ENCODE measurements around the gene GALNT2.

Gene GALNT2

DNA sequence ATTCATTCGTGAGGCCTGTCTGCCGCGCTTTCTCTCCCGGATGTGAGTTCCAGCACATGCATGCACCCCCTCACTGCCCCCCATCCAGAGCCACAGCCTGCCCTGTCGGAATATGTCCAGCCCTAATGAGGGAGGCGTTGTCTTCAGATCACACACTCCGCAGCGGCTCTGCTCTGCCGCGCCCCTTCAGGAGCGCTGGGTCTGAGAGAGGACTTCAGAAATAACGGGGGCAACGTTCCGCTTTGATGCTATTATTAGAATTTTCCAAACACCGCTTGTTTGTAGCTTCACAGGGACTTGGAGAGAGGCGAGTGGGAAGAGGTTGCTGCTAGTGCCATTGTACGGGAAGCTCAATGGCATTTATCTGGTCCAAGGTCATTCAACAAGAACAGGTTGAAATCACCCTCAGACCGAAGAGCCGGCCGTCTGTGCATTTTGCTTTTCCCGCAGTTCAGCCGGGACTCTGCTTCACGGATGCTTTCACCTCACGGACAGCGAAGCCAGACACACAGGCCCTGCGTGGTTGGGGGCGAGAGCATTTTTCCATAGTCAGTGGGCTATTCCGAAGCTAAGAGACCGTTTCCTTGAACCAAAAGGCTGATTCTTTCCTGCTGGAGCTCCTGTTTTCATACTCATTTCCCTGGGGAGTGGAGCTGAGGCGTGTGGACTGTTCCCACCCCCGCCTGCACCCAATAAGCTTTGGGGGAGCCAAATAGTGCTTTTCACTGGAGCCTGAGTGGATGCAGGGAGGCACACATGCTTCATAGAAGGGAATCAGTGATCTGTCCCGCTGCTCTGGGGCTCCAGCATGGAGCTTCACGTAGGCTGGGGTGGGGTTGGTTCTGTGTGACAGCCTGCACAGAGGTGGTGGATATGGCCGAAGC, 69.7 kb downstream of the GALNT2 start:
- DNase-seq = no peak

DNA sequence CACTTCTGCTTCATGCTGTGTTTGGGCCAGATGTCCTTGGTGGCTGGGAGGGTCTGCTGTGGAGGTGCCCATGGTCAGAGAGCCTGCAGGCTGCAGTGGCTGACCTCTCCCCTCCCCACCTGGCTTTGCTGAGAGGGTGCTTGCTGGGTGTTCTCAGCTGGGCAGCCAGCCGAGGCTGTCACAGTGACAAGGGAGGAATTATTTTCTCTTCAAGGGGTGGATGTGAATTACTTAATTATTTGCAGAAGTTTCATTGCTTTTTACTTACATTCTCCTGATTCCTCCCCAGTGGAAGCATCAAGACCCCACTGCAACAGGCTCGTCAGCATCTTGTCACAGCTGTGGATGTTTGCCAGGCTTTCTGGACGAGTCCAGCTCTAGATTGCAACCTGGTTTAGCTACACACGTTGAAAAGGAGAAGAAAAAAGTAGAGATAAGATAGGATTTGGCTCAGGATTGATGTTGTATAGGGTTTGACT, 70.3 kb downstream of the GALNT2 start:
- no peak for DNase-seq

DNA sequence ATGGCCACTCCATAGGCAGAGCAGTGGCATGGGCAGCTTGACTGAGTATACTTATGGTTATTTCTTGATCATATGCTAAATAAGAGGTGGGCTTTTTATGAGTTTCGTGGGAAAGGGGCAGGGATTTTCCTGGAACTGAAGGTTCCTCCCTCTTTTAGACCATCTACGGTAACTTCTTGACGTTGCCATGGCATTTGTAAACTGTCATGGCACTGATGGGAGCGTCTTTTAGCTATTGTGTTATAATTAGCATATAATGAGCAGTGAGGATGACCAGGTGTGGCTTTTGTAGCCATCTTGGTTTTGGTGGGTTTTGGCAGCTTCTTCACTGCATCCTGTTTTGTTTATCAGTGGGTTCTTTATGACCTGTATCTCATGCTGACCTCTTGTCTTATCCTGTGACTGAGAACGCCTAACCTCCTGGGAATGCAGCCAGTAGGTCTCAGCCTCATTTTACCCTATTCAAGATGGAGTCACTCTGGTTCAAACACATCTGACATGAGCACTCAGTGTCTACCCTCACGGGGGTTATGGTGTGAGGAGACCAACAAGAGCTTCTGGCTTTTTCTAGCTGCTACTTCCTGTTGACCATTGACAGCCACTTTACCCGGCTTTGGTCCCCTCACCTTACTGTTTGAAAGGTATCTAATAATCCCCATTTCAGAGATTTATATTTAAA, 71.7 kb downstream of the GALNT2 start:
- DNase-seq = no peak

DNA sequence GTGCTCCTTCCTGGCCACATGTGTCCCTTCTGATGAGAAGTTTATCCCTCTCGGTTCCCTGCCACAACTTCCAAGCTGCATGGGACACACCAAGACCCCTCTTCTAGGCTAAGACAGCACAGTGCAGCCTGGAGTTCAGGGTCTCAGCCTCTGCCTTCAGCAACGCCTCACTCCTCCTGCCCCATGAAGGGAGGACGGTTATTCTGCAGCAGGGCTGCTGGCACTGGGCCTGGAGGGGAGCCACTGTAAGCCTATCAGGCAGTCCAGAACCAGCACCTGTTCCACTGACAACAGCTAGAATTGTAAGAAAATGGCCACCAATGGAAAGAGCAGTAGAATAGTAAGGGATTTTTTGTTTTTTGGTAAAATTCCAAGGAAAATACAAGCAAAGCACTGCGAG, 72.3 kb downstream of the GALNT2 start:
- no peak for DNase-seq

DNA sequence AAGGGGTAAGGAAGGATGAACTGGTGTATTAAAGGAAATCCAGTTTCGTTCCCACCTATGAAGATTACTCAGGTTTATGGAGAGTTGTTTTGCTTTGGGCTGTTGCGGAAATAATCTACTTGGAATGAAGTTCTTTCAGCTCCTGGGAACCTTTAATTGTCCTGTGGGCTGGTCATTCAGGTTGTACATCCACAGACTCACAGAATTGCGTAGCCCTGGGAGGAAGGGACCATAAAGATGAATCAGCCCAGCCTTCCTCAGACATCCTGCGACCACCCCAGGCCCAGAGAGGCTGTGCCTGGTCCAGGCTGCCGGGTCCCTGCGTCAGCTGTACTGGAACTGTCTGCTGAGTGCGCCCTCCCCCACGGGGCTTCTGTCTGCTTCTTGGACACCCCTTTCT, 72.7 kb downstream of the GALNT2 start:
- no peak for DNase-seq

DNA sequence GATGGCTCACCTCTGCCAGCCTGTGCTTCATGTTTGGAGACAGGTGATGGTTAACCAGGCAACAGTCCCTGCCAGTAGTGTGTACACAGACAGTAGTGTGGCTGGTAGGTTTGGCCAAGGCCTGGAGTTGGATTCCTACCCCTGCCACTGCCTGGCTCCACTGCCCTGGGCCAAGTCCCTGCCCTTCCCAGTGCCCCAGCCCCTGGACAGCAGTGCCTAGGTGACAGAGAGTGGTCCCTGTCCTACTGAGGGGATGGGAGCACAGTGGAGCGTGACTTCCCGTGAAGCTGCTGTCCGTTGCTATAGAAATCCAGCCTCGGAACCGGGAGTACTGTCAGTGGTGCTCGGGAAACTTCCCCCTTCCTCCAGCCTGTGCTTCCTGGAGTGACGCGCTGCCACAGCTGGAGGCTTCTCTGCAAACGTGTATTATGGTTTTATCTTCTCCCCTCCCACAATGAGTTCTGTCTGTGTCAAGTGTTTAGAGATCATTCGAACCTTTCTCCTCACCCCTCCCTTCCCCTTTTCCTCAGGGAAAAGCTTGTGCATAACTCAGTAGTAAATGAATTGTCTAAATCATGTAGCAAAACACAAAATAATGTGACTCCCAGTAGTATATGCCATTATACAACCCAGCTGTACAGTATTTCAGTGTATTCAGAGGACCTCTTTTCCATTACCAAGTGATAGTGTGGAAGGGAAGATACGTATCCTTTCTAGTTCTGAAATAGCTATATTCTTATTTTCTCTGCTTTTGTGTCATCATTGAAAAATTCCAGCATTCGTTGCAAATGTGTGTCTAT, 73.4 kb downstream of the GALNT2 start:
- no peak for DNase-seq

DNA sequence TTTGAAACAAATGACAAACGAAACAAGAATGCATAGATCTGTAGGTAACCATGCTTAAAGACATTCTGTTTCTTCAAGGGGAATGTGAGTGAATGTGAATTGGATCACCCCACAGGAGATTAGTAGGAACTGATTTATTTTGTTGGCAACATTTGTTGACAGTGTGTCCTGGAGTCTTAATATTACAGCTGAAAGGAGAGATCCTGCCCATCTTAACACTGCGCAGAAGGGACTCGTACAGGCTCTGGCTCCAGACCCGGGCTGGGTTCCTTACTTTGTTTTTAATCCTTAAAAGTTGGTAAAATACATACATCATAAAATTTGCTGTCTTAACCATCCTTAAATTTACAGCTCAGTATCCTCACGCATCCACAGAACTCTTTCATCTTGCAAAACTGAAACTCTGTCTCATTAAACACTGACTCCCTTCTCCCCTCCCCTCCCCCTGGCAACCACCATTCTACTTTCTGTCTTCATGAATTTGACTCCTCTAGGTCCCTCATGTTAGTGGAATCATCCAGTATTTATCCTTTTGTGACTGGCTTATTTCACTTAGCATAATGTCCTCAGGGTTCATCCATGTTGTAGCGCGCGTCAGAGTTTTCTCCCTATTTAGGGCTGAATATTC, 74.1 kb downstream of the GALNT2 start:
- no peak for DNase-seq

DNA sequence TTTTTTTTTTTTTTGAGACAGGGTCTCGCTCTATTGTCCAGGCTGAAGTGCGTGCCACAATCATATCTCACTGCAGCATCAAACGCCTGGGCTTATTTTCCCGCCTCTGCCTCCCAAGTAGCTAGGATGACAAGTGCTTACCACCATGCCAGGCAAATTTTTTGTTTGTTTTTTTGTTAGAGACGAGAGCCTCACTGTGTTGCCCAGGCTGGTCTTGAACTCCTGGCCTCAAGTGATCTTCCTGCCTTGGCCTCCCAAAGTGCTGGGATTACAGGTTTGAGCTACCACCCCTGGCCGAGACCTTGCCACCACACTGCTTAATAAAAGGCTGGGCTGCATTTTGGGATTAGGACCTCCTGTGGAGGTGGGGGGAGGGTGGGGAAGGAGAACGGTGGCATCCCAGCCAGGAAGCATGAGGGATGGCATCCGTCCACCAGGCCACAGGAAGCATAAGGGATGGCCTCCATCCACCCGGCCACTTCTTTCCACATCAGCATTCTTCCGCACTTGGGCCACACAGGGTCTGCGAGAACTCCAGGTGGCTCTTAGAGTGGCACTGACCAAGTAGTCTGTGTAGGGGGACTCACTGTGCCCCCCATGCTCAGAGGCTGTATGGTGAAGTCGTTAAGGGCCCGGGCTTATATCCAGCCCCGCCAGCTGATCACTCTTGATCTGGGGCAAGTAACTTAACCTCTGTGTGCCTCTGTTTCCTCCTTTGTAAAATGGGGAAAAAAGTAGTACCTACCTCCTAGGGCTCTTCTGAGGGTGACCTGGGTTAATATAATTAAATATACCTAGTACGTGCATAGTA, 75.0 kb downstream of the GALNT2 start:
- DNase-seq = no peak

DNA sequence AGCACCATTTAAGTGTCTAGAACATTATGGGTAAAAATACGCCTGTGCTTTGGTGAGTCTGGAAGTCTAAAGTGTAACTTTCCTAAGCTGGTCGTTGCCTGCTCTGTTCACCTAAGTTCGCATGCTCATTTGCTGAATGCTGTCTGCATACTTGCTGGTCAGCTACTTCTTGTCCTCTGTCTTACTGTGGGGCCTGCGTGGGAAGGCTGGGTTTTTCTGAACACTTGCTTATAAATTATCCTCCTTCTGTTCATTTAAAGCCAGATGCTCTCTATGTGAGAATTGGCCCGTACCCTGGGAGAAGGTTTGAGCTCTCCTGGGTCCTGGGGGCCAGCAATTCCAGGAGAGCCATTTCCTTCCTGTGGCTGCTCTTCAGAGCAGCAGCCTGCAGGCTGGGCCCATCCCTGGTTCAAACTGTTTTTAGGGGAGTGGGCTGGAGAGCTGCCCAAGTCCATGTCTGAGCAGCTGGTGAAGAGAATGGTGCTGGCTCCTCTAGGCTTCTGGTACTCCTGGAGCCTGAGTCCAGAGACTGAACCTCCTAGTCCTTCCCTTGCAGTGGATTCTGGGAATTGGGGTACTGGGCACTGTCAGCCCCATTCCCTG, 75.7 kb downstream of the GALNT2 start:
- no peak for DNase-seq

DNA sequence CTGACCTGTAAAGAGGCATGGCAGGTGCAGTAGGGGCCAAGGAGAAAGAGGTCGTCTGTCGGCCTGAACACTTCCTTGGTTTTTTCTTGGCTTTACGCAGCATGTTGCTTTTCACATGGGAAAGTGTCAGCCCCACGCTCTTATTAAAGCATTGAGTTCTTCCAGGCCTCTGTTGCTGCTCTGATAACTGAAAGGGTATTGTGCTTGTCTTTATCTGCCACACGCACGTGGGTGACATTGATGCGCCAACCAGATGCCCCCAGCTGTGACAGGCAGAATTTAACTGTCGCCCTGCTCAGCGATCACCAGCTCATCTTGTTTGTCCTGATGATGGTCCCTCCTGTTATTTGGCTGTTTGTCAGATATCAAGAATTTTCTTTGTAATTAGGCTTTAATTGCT, 76.5 kb downstream of the GALNT2 start:
- no peak for DNase-seq

DNA sequence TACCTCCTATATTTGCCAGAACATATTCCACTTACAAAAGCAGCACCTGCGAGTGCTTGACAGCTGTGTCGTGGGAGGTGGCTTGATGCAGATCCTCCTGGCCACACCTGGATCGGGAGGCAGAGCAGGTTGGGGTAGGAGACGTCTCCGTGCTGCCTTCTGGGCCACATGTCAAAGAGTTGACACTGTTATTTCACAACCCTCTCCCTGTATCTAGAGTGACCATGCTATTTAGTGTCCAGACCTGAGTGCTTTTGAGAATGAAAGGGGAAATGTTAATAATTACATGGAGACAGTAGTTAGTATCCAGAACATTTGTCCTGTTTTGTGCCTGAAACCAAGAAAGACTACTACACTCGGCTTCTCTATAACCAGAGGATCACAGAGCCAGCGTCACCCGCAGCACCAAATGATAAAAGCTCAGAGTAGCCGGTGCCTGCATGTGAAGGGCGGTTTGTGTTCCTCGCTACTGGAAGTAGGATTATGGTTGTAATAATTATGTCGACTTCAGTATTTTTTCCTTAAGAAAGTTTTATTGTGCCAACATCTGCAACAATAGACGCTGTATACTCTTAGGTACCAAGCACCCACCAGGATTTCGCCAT, 77.1 kb downstream of the GALNT2 start:
- no peak for DNase-seq

DNA sequence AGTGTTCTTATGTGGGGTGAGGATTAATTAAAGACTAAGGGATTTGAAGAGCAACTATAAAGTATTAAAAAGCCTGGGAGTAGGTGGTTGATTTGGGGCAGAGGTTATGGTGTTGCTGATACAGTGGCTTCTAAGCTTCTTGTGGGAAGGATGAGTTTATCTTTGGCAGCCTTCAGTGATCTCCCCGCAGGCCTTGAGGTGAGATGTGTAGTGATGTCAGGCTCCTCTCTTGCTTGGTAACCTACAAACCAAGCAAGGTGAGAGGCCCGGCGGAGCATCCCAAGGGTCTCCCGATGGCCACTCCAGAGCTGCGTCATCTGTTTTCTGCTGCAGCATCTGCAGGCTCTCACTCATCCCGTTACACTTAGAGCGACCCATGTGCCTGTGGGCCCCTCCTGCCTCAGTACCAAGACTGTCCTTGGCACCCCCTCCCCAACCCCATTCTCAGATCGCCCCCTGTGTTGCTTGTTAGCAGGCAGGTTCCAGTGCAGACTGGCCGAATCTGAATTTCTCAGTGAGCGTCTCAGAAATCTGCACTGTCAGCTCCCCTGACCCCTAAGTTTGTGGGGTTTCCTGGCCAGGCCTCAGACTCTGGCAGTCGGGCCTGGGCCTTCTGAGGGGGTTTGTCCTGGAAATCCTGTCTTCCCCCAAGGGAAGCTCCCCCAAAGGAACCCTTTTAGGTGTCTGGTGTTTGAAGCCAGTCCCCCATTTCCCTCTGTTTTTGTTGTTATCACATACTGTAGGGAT, 77.9 kb downstream of the GALNT2 start:
- no peak for DNase-seq

DNA sequence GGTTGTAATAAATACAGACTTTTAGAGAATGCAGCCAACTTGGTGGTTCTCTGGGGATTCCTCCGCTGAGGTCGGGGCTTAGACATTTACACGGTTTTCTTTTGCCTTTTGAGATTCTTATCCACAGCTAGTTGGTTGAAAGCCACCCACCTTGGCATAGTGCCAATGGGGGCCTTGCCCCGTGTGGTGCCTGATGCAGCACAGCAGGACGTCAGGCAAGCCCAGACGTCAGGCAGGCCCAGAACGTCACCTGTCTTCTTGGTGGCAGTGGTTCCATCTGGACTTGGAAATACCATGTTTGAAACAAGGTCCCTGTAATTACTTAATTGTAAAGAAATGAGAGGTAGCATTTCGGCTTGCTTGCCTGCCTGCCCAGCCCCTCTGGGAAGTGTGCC, 78.5 kb downstream of the GALNT2 start:
- no peak for DNase-seq

DNA sequence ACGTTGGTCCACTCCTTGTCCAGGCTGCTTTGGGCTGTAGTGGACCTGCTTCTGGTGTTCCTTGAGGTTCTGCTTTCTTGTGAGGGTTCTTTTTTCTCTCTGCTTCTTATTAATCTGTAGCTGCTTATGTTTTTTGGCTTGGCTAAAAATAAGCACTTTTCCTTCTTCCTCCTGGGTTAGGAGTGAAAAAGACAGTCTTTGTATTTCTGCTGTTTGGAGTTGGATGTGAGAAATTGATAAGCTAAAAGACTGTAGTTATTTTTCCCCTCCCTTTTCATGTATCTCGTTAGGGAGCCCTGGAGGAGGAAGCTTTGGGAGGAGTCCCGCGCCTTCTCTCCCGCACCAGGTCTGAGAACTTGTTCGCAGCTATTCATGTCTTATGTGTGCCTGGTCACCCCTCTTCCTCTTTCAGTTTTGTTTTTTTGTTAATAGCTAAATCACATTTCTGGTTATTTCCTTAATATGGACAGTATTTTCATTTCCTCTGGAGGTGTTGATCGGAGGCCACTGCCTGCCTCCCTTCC, 79.0 kb downstream of the GALNT2 start:
- no peak for DNase-seq

DNA sequence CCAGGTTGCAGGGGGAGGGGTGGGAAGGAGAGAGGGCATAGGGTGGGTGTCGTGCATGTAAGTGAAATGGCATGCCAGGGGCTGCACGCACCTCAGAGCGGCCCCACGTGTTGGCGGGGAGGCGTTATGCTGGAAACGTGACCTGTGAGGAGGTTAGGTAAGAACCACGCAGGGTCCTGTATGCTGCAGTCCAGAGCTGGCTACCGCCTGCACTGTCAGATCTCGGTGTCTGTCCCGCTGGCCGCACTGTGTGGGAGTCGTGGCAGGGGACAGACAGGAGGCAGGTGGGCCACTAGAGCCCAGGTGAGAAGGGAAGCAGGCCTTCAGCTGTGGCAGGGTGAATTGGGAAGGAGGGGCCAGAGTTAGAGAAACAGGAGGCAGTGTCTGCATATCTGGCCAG, 79.7 kb downstream of the GALNT2 start:
- DNase-seq = no peak

DNA sequence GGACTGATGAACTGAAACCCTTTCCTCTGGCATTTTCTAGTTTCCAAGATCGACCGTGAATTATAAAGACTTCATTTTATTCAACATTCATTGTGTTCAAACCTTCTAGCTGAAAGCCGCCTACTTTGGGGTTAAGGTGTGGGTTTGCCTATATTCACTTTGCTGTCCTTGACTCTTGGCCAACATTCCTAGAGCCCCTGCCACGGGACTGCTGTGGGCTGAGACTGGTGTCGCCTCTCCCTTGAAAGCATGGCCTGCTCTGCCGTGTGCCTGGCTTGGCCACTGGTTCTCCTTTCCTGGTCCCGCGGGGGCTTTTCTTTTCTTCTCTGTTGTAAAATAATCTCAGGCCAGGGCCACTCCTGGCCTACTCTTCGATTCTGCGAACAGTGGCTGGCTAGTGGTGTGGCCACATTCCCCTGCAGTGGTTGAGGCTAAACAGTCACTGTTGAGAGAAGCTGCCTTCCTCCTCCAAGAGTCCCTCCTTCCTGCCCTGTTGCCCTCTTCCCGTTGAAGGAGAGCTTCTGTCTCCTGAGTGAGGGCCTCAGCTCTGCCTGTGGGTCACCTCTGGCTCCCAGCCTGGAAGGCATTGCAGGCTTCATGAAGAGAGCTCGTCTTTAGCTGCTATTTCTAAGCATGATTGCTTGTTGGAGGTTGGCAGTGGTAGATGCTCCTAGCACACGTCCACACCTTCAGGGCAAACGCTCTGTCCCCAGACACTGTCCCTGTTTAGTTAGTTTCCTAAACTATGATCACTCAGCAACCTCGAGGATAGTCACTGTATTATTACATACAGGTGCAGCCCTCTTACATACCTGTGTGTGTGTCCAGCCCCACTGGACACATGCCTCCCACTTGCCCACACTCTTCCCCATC, 80.5 kb downstream of the GALNT2 start:
- DNase-seq = no peak

DNA sequence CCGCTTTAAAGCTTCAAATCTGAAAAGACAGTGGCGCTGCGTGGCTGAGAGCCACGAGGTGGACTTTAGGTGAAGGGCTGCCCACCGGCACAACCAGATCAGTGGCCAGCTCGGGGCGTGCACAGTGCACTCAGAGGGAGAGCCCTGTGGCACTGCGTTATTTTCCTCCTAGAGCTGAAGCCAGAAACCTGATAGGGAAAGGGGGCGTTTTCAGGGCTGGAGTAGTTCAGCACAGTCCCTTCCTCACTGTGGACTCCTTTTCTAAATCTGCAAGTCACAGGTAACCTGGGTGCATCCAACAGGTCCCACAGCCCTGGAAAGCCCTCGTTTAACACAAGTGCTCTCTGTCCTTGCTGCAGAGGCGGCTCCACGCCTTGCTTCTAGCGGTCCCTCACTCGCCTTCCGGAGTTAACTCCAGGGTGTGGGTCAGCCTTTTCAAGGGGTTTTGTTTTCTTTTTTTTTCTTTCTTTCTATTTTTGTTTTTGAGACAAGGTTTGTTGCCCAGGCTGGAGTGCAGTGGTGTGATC, 81.2 kb downstream of the GALNT2 start:
- DNase-seq = no peak

DNA sequence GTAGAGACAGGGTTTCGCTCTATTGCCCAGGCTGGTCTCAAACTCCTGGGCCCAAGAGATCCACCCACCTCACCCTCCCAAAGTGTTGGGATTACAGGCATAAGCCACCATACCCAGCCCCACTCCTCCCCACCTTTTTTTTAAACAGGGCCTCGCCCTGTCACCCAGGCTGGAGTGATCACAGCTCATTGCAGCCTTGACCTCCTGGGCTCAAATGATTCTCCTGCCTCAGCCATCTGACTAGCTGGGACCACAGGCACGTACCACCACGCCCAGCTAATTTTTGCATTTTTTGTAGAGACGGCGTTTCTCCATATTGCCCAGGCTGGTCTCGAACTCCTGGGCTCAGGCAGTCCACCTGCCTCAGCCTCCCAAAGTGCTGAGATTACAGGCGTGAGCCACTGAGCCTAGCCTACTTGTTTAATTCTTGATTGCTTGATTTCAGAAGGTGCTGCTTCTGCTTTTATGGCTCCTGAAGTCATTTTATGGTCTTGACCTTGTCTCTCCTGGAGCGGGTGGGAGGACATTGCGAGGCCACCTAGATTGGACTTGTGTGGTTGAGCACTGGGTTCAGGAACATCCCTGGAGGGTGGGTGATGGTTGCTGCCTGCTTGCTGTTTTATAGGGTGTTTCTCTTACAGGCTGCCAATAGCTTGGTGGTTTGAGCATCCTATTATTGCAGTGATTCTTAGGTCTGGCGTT, 81.9 kb downstream of the GALNT2 start:
- no peak for DNase-seq
